Upper lobe of left lung (tissue), 4 donors: ENCODE data around the gene TPSD1.

Source experiments
- CTCF ChIP-seq, 6 experiments: fragments of 450-650 bp in 4 of 6; fragments of 200-600 bp in 2 of 6; sonication (generic) in 2 of 6; IDR thresholded peaks; one replicate each; pipeline ENCODE4 v1.5.1; 2016 to 2019; ENCODE audit warnings: antibody characterized with exemption in 6 of 6
- POLR2A ChIP-seq, 4 donors: fragments of 450-650 bp; IDR thresholded peaks; one replicate each; pipeline ENCODE4 v1.5.1; 2016 to 2017; ENCODE audit warnings: antibody characterized with exemption in 4 of 4, mild to moderate bottlenecking in 2 of 4
- POLR2AphosphoS5 ChIP-seq, 2 donors: sonication (generic); formaldehyde crosslinking; IDR thresholded peaks; one replicate each; pipeline ENCODE4 v1.5.1; 2017; ENCODE audit warnings: antibody characterized with exemption in 2 of 2

GRCh38 chr16:1291576-1291974 is 35.7 kb downstream of the TPSD1 start:
- TF ChIP-seq CTCF (IDR thresholded peaks at IDR 0.05) (no peak), POLR2A (IDR thresholded peaks at IDR 0.05) (no peak), POLR2AphosphoS5 (IDR thresholded peaks at IDR 0.05) (no peak)
